H4 (cell line): ENCODE data around the gene GSTO1. TPM values are rescaled to one million over a fixed set of nuclear protein-coding genes. Genes with fewer than 3 reads are reported as not detected.

Experiments used
- DNase-seq: peaks from one replicate; pipeline ENCODE4 v3.0.0-alpha.2; 2015; ENCODE audit warnings: low spot score
- total RNA-seq: library from RNA; depleted of rRNA; stranded (reverse); fragments of >200 nt; shearing (Covaris generic); gene quantifications from 2 replicates; pipeline ENCODE4 v1.2.3, GENCODE V29; 2014

GSTO1 gene
- total RNA-seq, 1 experiment from 2014 or later = 239 TPM

DNA sequence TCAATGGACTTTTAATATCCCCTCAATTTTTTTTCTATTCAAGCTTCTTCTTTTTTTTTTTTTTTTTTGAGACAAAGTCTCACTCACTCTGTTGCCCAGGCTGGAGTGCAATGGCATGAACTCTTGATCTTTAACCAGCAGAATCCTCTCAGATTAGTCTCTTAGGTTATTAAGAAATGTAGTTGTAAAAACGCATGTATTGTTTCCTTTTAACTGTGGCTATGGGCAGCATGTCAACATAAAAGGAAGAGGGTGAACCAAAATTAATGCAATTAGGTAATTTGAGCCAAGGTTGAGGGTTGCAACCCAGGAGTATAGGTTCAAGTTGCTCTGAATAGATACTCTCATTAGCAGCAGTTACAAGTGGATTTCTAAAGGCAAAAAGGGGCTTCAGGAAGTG, 4.3 kb upstream of the GSTO1 start:
- DNase-seq = no peak

DNA sequence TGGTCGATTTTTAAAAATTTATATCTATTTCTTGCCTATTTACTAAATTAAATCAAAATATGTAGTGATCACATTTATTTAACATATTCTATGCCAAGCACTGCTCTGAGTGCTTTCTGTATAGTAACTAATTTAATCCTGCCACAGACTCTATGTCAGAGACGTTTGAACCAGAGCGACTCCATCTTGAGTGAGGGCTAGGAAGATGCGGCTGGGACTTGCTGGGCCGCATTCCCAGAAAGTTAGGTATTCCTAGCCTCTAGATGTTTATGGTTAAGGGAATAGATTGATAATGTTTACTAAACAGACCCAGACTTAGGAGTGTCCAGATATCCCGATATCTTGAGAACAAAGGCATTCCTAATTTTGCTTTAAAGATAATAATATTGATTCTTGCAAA, 3.2 kb upstream of the GSTO1 start:
- DNase-seq = no peak

DNA sequence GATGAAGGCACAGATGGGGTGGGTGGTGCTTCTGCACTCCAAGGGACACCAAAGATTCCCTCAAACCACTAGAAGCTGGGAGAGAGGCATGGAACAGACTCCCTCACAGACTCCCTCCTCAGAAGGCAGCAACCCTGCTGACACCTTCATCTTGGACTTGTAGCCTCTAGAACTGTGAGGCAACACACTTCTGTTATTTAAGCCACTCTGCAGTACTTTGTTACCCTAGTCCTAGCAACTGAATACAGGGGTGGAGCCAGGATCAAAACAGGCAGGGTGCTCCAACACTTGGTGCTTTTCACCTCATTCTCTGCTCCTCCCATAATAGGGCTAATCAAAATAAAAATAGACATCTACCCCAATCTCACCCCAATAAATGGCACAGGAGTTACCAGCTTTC, 2.3 kb upstream of the GSTO1 start:
- DNase-seq = no peak

DNA sequence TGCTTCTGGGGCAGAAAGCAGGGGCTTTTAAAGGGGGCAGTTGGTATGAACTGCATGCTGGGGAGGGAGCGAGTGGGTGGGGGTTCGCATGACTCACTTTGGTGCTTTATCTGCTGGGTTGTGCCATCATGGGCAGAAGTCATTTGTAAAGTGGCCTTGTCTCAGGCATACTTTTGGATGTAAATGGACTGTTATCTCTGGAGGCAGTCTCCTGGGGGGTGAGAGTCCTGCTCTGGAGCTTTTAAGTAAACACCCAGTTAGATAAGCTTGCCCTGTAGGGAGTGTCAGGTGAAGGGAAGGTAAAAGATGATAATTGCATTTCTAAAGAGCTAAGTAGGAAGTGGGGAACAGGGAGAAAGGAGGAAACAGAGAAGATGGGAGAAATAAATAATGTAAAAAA, 1.6 kb upstream of the GSTO1 start:
- no peak for DNase-seq

DNA sequence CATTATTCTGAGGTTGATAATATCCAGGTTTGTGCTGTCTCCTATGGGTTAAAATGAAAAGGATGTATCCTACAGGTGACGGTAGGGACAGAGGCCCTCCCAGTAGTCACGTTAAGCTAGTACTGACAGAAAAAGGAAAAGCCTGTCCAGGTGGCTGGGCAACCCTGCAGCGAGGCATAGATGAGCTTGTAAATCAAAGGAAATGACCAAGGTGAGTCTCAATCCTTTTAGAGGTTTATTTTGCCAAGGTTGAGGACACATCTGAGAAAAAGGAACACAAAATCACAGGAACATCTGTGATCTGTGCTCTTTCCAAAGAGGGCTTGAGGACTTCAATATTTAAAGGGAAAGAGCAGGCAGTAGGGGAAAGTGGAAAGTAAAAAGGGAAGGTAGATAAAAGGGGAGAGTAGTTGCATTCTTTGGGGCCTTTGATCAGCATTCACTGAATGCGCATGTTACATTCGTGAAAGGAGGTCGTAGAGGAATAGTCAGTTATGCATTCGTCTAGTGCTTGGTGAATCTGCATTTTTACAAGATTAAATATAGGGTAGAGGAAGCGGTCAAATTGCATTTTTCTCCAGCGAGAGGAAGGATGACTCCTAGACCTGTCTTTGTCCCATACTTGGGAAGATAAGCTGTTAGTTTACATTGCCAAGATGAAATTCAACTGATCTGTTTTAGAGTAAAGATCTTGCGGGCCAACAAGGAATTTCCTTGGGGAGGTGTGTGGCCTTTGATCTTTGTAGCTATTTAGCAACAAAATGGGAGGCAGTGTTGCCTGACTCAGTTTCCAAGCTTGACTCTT, 884 bp upstream of the GSTO1 start:
- no peak for DNase-seq

DNA sequence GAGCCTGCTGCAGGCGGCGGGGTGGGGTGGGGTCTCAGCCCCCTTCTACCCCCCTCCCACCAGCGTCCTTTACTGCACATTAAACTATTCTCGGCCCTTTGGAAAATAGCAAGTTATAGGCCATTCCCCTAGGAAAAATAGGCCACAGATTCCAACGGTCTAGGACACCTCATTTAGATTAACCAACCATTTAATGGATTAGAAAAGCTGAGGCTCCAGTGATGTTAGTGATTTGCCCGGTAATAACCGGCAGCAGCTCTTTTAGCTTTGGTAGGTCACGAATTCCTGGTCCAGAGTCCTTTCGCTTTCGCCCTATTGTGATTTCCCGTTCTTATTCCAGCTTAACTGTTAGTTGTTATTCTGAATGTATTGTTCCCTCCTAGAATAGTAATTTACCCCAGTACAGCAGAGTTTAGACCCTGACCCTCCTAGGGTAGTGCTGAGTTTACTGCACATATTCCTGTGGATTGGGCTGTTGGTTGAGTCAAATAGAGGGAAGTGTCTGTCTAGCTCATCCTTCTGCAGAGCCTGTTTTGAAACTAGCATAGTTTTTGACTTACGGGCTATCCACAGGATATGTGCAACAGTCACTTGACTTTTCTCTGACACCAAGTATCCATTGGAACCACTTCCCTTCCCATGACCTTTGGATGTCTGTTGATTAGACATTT, 754 bp downstream of the GSTO1 start:
- DNase-seq = no peak

DNA sequence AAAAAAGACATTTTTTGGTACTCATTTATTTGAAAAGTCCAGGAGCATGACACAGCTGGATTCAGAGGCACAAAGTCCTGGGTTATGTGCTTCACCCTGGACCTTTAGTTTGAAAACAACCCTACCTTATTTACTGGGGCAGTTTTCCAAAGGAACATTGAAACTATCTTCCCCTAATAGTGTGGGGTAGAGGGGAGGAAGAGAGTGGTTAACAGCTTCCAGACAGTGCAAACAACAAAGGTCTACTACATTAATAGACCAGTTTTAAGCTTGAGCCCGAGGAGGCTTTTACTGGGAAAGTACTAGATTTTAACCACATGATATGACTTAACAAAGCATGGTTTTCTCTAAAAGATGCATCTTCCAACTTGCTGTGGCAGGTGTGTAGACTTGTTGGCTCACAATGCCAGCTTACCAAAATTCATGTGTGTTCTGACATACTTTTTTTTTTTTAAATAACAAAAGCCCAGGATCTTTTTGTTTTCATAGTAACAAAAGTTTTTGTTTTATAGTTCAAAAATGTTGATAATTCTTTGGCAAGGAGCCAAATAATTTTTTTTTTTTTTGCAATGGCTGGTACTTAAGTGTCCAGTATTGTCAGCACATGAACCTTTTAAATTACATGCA, 1.8 kb downstream of the GSTO1 start:
- DNase-seq = no peak

DNA sequence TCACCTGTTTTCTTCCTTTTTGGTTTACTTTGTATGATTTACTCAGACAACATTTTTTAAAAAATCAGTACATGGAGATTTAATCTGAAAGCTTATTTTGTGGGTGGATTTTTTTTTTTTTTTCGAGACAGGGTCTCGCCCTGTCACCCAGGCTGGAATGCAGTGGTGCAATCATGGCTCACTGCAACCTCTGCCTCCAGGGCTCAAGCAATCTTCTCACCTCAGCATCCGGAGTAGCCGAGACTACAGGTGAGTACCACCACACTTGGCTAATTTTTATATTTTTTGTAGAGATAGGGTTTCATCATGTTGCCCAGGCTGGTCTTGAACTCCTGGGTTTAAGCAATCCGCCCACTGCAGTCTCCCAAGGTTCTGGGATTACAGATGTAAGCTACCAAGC, 2.5 kb downstream of the GSTO1 start:
- no peak for DNase-seq

DNA sequence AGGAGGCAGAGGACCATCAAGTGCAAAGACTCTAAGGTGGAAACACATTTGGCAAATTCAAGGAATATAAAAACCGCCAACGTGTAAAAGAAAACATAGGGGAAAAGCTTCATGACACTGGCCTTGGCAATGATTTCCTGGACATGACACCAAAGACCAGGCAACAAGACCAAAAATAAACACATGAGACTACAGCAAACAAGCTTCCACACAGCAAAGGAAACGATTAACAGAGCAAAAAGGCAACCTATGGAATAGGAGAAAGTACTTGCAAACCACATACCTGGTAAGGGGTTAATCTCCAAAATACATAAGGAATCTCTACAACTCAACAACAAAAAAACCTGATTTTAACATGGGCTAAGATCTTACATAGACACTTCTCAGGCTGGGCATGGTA, 3.5 kb downstream of the GSTO1 start:
- DNase-seq = no peak

DNA sequence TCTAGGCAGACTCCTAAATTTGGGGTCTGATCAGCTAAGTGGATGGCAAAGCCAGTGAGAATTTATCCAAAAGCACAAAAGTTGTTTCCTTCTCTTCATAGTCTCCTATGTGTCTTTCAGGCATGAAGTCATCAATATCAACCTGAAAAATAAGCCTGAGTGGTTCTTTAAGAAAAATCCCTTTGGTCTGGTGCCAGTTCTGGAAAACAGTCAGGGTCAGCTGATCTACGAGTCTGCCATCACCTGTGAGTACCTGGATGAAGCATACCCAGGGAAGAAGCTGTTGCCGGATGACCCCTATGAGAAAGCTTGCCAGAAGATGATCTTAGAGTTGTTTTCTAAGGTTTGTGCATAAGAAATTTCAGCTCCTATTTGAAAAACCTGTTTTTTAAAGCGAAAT, 4.8 kb downstream of the GSTO1 start:
- no peak for DNase-seq

DNA sequence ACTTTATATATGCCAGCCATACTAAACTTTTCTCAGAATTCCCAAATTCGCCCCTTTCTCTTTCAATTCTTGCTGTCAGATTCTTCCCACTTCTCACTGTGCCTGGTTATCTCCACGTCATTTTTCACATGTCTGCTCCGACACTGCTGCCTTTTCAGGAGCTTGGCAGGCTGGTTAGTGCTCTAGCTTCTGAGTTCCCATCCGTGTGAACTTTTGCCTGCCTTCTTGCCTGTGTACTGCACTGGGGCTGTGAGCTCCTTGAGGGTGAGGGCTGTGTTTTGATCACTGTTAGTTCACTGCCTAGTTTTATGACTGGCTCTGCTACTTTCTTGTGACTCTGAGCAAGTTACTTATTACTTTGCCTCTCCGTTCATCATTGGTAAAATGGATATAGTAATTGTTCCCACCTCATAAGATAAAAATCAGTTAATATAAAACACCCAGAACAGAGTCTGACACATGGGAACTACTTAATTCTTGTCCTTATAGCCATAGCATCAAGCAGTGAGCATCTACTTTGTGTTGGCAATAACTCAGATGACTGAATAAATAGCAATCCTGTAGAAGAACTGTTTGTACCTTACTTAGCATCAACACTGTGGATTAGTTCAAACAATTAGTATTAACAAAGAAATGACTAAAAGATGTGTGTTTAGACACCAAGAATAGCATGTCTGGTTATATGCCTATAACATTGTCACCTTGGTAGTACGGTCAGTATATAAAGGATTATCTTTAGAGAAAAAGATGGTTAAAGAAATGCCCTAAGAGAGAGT, 5.5 kb downstream of the GSTO1 start:
- DNase-seq = no peak

DNA sequence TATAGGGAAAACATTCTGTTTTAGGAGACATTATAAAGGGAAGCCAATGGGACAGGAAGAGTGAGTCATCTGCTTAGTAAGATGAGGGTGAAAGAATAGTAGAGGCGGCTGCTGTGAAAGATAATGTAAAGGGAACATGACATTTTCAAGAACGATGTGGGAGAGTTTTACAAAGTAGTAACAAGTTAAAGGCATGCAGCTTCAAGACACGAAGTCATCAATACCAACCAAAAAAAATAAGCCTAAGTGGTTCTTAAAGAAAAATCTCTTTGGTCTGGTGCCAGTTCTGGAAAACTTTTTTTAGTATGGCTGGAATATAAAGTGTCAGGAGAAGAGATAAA, 6.1 kb downstream of the GSTO1 start:
- no peak for DNase-seq

DNA sequence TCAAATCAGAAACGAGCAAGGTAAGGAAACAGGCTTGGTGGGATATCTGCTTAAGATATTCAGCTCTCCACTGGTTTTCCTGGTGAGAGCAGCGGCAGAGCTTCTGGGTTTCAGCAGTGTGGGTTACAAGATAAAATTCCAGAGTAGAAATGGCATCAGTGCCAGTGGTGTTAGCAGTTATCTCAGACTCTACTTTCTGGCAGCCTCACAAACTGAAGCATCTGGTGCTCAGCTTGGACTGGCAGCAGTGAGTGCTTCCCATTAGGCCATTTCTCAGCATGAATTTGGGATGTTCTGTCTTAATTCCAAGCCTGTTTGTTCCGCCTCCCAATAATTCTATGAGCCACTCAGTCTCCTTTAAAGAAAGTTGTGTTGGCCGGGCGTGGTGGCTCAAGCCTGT, 7.4 kb downstream of the GSTO1 start:
- no peak for DNase-seq

DNA sequence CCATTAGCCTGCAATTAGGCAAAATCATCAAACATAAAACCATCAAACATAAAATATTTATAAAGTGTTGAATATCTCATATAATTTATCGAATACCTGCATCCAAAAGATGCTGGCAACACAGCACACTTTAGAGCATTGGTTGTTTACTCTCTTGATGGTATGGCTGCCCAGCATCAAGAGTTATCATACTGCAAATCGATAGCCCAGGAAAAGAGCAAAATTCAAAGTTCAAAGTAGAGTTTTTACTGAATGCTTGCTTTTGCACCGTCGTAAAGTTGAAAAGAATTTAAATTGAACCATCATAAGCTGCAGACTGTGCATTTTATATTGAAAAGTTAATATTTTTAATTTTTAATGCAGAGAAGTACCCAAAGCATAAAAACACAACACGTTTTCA, 10.1 kb downstream of the GSTO1 start:
- no peak for DNase-seq

DNA sequence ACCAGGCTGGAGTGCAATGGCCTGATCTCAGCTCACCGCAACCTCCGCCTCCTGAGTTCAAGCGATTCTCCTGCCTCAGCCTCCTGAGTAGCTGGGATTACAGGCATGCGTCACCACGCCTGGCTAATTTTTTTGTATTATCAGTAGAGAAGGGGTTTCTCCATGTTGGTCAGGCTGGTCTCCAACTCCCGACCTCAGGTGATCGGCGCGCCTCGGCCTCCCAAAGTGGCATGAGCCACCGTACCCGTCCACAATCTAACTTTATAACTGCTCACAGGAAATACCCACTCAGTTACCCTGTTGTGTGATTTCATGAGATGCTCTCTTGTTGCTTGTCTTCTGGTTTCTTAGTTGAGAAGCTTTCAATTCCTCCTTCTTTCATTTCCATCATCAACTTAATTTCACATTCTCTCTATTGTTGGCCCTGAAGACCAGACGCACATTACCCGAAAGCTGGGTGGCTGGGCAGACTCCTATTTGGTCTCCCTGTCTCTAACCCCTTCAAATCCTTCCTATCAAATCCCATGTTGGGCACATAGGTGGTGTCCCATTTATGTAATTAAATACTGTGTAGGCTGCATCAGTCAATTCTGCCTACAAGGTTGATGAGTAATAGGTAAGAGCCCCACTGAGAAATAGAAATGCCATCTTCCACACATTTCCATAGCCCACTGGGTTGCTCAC, 13.2 kb downstream of the GSTO1 start:
- no peak for DNase-seq

DNA sequence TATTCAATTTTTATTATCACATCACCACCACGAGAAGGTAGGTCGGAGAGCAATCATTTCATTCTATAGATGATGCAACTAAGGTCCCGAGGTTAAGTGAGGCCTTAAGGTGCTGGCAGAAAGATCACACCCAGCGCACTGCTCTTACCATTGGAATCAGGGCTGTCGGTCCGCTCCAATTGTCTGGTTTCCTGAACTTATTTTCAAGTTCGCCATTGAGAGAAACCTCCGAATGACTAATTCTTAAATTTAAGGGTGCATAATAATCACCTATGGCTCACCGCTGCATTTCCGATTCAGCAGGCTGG, 13.7 kb downstream of the GSTO1 start:
- DNase-seq = no peak

DNA sequence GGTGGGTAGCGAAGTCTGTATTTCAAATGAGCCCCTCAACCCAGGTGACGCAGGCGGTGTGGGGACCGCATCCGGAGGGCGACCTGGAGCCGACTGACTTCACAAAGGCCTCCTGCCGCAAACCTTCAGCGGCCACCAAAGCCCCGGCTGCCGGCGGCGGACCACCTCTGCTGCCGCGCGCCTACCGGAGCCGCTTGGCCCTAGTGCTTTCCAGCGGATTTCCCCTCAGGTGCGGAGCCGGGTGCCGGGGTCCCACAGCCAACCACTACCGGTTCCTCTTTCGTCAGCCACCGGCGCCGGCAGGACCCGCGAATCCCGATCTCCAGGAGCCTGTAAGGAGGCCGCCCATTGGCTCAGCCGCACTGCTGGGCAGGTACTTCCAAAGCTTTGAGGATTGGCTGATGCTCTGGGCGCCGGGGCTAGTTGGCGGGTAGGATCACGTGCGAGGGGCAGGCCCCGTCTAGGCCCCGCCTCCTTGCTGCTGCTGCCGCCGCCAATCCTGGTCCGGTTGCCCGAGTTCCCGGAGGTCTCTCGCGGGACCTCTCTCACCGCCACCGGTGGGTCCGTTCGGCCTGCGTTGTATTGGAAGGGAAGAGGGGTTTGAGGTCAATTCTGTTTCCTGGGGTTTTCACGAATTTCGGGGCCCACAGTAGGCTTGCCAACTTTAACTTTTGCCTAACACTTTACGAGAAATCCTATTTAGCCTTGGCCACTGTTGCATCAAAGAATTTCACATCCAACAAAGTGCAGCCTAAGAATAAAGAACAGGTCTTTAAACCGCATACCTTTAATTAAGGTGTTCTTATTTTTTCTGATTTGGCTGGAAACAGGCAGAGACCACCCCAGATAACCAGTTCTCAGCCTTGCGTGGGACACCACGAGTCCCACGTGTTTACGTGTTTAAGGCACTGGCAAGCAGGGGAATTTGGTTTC, 14.3 kb downstream of the GSTO1 start, which contains the start of gene GSTO2:
GSTO2 (plus strand) TSS at position 472 of the 933 bp plus-strand sequence. CDS start 5,732 bp downstream, outside the sequence.
- peak; percentile 98 for DNase-seq

DNA sequence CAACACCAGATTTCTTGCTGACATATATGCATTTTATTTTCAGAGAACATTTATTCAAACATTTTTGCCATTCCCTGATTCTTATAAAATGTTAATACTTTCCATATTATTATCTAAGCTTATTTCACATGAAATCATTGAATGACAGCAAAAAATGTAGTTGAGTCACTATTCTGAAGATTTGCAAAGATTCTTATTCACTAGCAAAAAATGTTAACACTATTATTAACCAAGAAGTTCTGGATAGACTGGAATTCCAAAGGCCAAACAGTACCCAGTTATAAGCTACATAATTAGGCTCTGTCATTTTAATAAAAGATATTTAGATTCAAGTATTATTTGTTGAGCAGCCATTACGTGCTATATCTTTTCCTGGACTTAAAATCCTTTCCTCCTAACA, 18.6 kb downstream of the GSTO1 start:
- DNase-seq = no peak

DNA sequence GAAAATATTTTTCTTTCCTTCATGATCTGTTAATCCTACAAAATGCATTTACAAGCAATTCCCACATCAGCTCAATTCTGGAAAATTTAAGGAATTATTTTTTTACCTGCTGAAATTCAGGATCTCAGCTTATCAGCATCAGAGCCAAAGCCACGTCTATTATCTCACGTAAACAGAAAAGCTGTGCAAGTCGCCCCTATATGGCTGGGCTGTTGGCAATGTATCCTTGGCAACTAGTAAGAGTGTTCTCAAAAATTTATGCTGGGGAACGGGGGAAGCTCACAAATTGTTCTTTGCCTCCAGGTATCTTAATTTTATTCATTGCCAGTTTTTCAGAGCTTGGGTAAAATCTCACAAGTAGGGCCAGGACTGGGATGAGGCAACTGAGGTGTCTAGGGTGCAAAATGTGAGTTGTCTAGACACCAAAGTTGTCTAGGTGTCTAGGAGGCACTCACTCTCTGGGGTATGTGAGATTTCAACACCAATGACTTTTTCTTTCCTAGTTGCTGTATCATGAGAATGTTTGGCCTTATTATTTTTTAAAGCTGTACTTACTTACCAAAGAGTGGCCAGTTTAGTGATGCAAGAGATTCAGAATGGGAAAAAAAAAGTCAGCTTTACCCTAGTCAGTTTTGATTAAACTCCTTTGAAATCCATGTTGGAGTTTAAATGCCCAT, 19.3 kb downstream of the GSTO1 start:
- DNase-seq = no peak
